H1 (cell line): ENCODE data around the gene DENND4A. TPM values are rescaled to one million over a fixed set of nuclear protein-coding genes. Genes with fewer than 3 reads are reported as not detected.

Source experiments
- CTCF ChIA-PET: fragments of 300-600 bp; sonication (Branson Sonifier 250); formaldehyde crosslinking; loops from one replicate; lab custom pipeline; 2021; ENCODE audit not compliant: partially characterized antibody; lab: Charles Lee
- POLR2A ChIA-PET: fragments of 300-600 bp; sonication (Branson Sonifier 250); formaldehyde crosslinking; loops from one replicate; lab custom pipeline; 2021; ENCODE audit warnings: inconsistent platforms; ENCODE audit not compliant: partially characterized antibody; lab: Charles Lee
- DNase-seq, 2 experiments: peaks; one replicate each; pipeline versions ENCODE4 v3.0.0 to v3.0.0-alpha.2; 2010 to 2022; ENCODE audit warnings: low spot score in 2 of 2, low read depth in 1 of 2, mixed read lengths in 1 of 2
- FAIRE-seq: peaks from 2 replicates; lab custom pipeline; 2011; peaks lifted over from hg19 to GRCh38; lab: Jason Lieb, UNC
- H2AFZ ChIP-seq: 2 replicates; pipeline ENCODE4 v1.8.1; 2012; ENCODE audit warnings: low read length, inconsistent platforms
- H2AK5ac ChIP-seq: 2 replicates; pipeline ENCODE4 v1.6.1; 2013; ENCODE audit warnings: low read depth, low read length
- H2BK120ac ChIP-seq: replicated peaks from 2 replicates; pipeline ENCODE3; 2013; ENCODE audit warnings: low read depth, low read length, inconsistent platforms
- H2BK12ac ChIP-seq: 2 replicates; pipeline ENCODE4 v1.6.1; 2013; ENCODE audit warnings: low read depth, low read length
- H2BK15ac ChIP-seq: 2 replicates; pipeline ENCODE4 v1.6.1; 2013; ENCODE audit warnings: low read length
- H2BK20ac ChIP-seq: 2 replicates; pipeline ENCODE4 v1.6.1; 2013; ENCODE audit warnings: low read length
- H2BK5ac ChIP-seq: 2 replicates; pipeline ENCODE4 v1.6.1; 2013; ENCODE audit warnings: low read depth, low read length
- H3K14ac ChIP-seq: 2 replicates; pipeline ENCODE4 v1.6.1; 2013; ENCODE audit warnings: inconsistent platforms; ENCODE audit not compliant: insufficient read length
- H3K18ac ChIP-seq: 2 replicates; pipeline ENCODE4 v1.6.1; 2013; ENCODE audit warnings: low read length; ENCODE audit errors: extremely low read depth
- H3K23ac ChIP-seq: 2 replicates; pipeline ENCODE4 v1.6.1; 2013; ENCODE audit warnings: inconsistent platforms; ENCODE audit not compliant: insufficient read length
- H3K23me2 ChIP-seq: 2 replicates; pipeline ENCODE4 v1.6.1; 2013; ENCODE audit warnings: low read depth, low read length
- H3K27ac ChIP-seq: 2 replicates; pipeline ENCODE4 v1.6.1; 2011; ENCODE audit warnings: low read depth, low read length, inconsistent platforms
- H3K27me3 ChIP-seq, 4 experiments: replicated peaks in 1 of 4; 1 replicate in 1 of 4; 2 replicates in 3 of 4; pipeline versions ENCODE4 v1.6.1 to v1.8.1; 2011 to 2013; ENCODE audit warnings: low read length in 3 of 4, mild to moderate bottlenecking in 3 of 4, inconsistent platforms in 2 of 4, mixed read lengths in 2 of 4, moderate library complexity in 1 of 4; ENCODE audit not compliant: control insufficient read depth in 3 of 4, insufficient read depth in 3 of 4; ENCODE audit errors: extremely low read depth in 1 of 4
- H3K36me3 ChIP-seq, 4 experiments: 2 replicates each; pipeline versions ENCODE4 v1.6.1 to v1.8.1; 2011 to 2013; ENCODE audit warnings: mild to moderate bottlenecking in 4 of 4, low read length in 3 of 4, moderate library complexity in 2 of 4, control low read depth in 1 of 4, inconsistent platforms in 1 of 4; ENCODE audit not compliant: insufficient read depth in 4 of 4, control insufficient read depth in 2 of 4
- H3K4ac ChIP-seq: replicated peaks from 2 replicates; pipeline ENCODE3; 2013; ENCODE audit warnings: low read length, low read depth, mixed read lengths, inconsistent platforms; ENCODE audit not compliant: insufficient read length
- H3K4me1 ChIP-seq, 4 experiments: replicated peaks in 1 of 4; 1 replicate in 1 of 4; 2 replicates in 3 of 4; pipeline versions ENCODE4 v1.6.1 to v1.8.1; 2011 to 2013; ENCODE audit warnings: low read length in 3 of 4, inconsistent platforms in 2 of 4, mixed read lengths in 1 of 4; ENCODE audit not compliant: insufficient read depth in 4 of 4, control insufficient read depth in 3 of 4
- H3K4me2 ChIP-seq, 2 experiments: 2 replicates each; pipeline versions ENCODE4 v1.6.1 to v1.8.1; 2011 to 2013; ENCODE audit warnings: low read depth in 2 of 2, low read length in 2 of 2, control low read depth in 1 of 2, inconsistent platforms in 1 of 2, mild to moderate bottlenecking in 1 of 2; ENCODE audit not compliant: insufficient read depth in 1 of 2
- H3K4me3 ChIP-seq, 4 experiments: fragments of 200-600, 300-600 bp in 1 of 4; sonication (generic), shearing (Covaris generic), sonication (Bioruptor Twin) in 1 of 4; 2 replicates each; pipeline versions ENCODE4 v1.5.1 to v1.8.1; 2011 to 2016; ENCODE audit warnings: low read length in 4 of 4, low read depth in 3 of 4, control low read depth in 2 of 4, inconsistent platforms in 2 of 4, mild to moderate bottlenecking in 2 of 4, mixed read lengths in 1 of 4, moderate library complexity in 1 of 4; ENCODE audit not compliant: insufficient read depth in 2 of 4; ENCODE audit errors: extremely low read depth in 1 of 4
- H3K56ac ChIP-seq: replicated peaks from 2 replicates; pipeline ENCODE3; 2013; ENCODE audit warnings: low read depth, mild to moderate bottlenecking, mixed read lengths, low read length, inconsistent platforms; ENCODE audit not compliant: insufficient read length
- H3K79me1 ChIP-seq: 2 replicates; pipeline ENCODE4 v1.6.1; 2013; ENCODE audit warnings: low read depth, low read length, control low read depth
- H3K79me2 ChIP-seq, 2 experiments: 2 replicates each; pipeline versions ENCODE4 v1.6.1 to v1.8.1; 2012 to 2013; ENCODE audit warnings: low read length in 2 of 2, mild to moderate bottlenecking in 2 of 2, inconsistent platforms in 1 of 2; ENCODE audit not compliant: insufficient read depth in 2 of 2, control insufficient read depth in 1 of 2
- H3K9ac ChIP-seq, 4 experiments: replicated peaks in 1 of 4; 1 replicate in 1 of 4; 2 replicates in 3 of 4; pipeline versions ENCODE4 v1.6.1 to v1.8.1; 2011 to 2013; ENCODE audit warnings: low read depth in 3 of 4, low read length in 3 of 4, control low read depth in 2 of 4, mild to moderate bottlenecking in 2 of 4, moderate library complexity in 2 of 4, inconsistent platforms in 1 of 4; ENCODE audit errors: extremely low read depth in 1 of 4
- H3K9me3 ChIP-seq, 2 experiments: 2 replicates each; pipeline versions ENCODE4 v1.6.1 to v1.8.1; 2012 to 2013; ENCODE audit warnings: mild to moderate bottlenecking in 2 of 2, moderate library complexity in 2 of 2, control low read depth in 1 of 2, inconsistent platforms in 1 of 2, low read depth in 1 of 2, low read length in 1 of 2, mixed read lengths in 1 of 2; ENCODE audit not compliant: insufficient read depth in 2 of 2
- H4K20me1 ChIP-seq, 2 experiments: replicated peaks in 1 of 2; 2 replicates each; pipeline versions ENCODE3 to v1.8.1; 2011 to 2013; ENCODE audit warnings: inconsistent platforms in 2 of 2, low read length in 2 of 2, mild to moderate bottlenecking in 1 of 2; ENCODE audit not compliant: insufficient read depth in 2 of 2, control insufficient read depth in 1 of 2
- H4K5ac ChIP-seq: 2 replicates; pipeline ENCODE4 v1.6.1; 2013; ENCODE audit warnings: low read length, low read depth, mixed read lengths, inconsistent platforms; ENCODE audit not compliant: insufficient read length
- H4K8ac ChIP-seq: 2 replicates; pipeline ENCODE4 v1.8.0; 2013; ENCODE audit warnings: mild to moderate bottlenecking, moderate library complexity, low read length, inconsistent platforms; ENCODE audit not compliant: insufficient read depth; ENCODE audit errors: extremely low read depth
- H4K91ac ChIP-seq: replicated peaks from 2 replicates; pipeline ENCODE3; 2013; ENCODE audit warnings: low read length, mixed read lengths, inconsistent platforms; ENCODE audit not compliant: insufficient read length
- BACH1 ChIP-seq: IDR thresholded peaks from 2 replicates; pipeline ENCODE4 v1.6.1; 2012; ENCODE audit warnings: low read length, improper control_type of control experiment
- CBX5 ChIP-seq: fragments of 300-800, 300-1000 bp; sonication (generic); IDR thresholded peaks from 2 replicates; pipeline ENCODE4 v1.7.1; 2016; ENCODE audit warnings: antibody characterized with exemption, low read length, low read depth
- JUN ChIP-seq: IDR thresholded peaks from 2 replicates; pipeline ENCODE4 v1.6.1; 2011; ENCODE audit warnings: low read depth, mild to moderate bottlenecking, improper control_type of control experiment, low read length
- KDM4A ChIP-seq: IDR thresholded peaks from one replicate; pipeline ENCODE4 v1.7.1; 2012; ENCODE audit warnings: low read depth, mild to moderate bottlenecking, moderate library complexity, low read length, inconsistent platforms; ENCODE audit not compliant: severe bottlenecking
- NRF1 ChIP-seq: IDR thresholded peaks from 2 replicates; pipeline ENCODE4 v1.6.1; 2011; ENCODE audit warnings: mild to moderate bottlenecking, low read depth, low read length, improper control_type of control experiment
- POLR2AphosphoS5 ChIP-seq: IDR thresholded peaks from 2 replicates; pipeline ENCODE4 v1.6.1; 2011; ENCODE audit warnings: low read depth, low read length
- SIN3A ChIP-seq, 2 experiments: IDR thresholded peaks in 1 of 2; conservative IDR thresholded peaks in 1 of 2; 2 replicates each; pipeline ENCODE4 v1.6.1; 2011 to 2012; ENCODE audit warnings: low read length in 2 of 2, improper control_type of control experiment in 1 of 2, low read depth in 1 of 2, mild to moderate bottlenecking in 1 of 2
- SP2 ChIP-seq: IDR thresholded peaks from 2 replicates; pipeline ENCODE4 v1.6.1; 2012; ENCODE audit warnings: mild to moderate bottlenecking, low read length, inconsistent platforms
- WGBS, 2 experiments: shearing (Covaris generic) in 1 of 2; methylation state at CpG; one replicate each; pipeline versions ENCODE4 v1.1.6 to v1.1.7; 2013 to 2015; ENCODE audit warnings: low lambda C conversion rate in 2 of 2, mixed read lengths in 2 of 2, inconsistent platforms in 1 of 2, low coverage in 1 of 2, missing lambda C conversion rate in 1 of 2; ENCODE audit not compliant: insufficient replicate concordance in 2 of 2, insufficient coverage in 1 of 2, insufficient read length in 1 of 2; ENCODE audit errors: extremely low coverage in 1 of 2, missing lambda C conversion rate in 1 of 2; 5-methylcytosine and 5-hydroxymethylcytosine counted together
- polyA plus RNA-seq, 7 experiments: library from polyadenylated mRNA; depleted of rRNA in 3 of 7; stranded (reverse) in 5 of 7; unstranded in 2 of 7; fragments of >200 nt in 5 of 7; fragments of 200-250 nt in 2 of 7; gene quantifications; 1 replicate in 5 of 7; 2 replicates in 1 of 7; 4 replicates in 1 of 7; pipeline versions ENCODE4 v1.2.1 to v1.2.3, GENCODE V29; 2011 to 2013; ENCODE audit warnings: missing spikeins in 2 of 7, mixed read lengths in 2 of 7
- total RNA-seq: library from RNA; stranded (reverse); fragmentation: NEBNext Ultra II Directional; extraction: Animal tissue kit (Norgen Biotek cat#: 25700); gene quantifications from 2 replicates; pipeline ENCODE4 v1.2.1, GENCODE V29; 2021

The DENND4A gene
- total and polyA plus RNA-seq, 2 of the 8 experiments (the other 6 are each of a cell fraction or from before 2014, with no cell fraction given), result 1.3 to 4.7 TPM

DNA sequence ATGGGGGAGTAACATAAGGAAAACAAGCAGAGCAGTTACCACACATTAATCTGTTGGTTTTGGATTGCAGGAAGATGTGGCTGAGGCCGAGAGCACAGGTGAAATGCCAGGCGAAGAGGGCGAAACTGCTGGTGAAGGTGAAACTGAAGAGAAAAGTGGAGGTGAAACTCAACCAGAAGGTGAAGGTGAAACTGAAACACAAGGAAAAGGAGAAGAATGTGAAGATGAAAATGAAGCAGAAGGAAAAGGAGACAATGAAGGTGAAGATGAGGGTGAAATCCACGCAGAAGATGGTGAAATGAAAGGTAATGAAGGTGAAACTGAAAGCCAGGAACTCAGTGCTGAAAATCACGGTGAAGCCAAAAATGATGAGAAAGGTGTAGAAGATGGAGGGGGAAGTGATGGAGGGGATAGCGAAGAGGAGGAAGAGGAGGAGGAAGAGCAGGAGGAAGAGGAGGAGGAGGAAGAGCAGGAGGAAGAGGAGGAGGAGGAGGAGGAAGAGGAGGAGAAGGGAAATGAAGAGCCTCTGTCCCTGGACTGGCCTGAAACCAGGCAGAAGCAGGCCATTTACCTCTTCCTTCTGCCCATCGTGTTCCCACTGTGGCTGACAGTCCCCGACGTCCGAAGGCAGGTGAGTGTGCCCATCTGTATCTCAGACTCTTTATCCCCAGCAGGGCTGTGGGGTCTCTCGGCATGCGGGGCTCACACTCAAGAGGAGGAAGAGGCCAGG lies 141.6 kb downstream of the DENND4A start:
- Histone ChIP-seq H3K9ac (no peak overlapping the region), H3K4ac (no peak overlapping the region), H3K27me3 (no peaks in the 10 kb centered on the region), H3K4me2 (no peak overlapping the region), H2BK120ac (no peak overlapping the region), H2AFZ (no peak overlapping the region), H4K91ac (no peak overlapping the region), H3K79me1 (no peaks in the 10 kb centered on the region), H3K27ac (no peak overlapping the region), H2BK15ac (no peak overlapping the region), H2AK5ac (no peak overlapping the region), H2BK20ac (no peak overlapping the region)
- POLR2A ChIA-PET, result no interaction called here
- FAIRE-seq, result no peak
- no peak for TF ChIP-seq BACH1
- no peak for TF ChIP-seq SIN3A (conservative IDR thresholded peaks at IDR 0.05 in 1 of 2, IDR thresholded peaks at IDR 0.05 in 1 of 2; ENCODE audit: low read depth in 1 of 2, low read length in 2 of 2)
- no peak for TF ChIP-seq JUN
- TF ChIP-seq POLR2AphosphoS5, result no peak
- no peak for TF ChIP-seq KDM4A
- no peak for TF ChIP-seq NRF1
- no peak for TF ChIP-seq SP2
- TF ChIP-seq CBX5, result no peak
- TF ChIP-seq, all 59 proteins: peak for 0
- CTCF ChIA-PET, result interaction anchor here (1.3 to 8.7 kb wide), 3 partner anchors 11 to 212 kb away, joined by 4 to 81 read pairs (median 4); no protein-coding TSS in a partner anchor
- DNase-seq, result no peak
- Histone ChIP-seq H3K36me3 (no peaks in the 10 kb centered on the region), H3K79me2 (no peaks in the 10 kb centered on the region), H4K20me1 (no peaks in the 10 kb centered on the region), H3K9me3 (no peaks in the 10 kb centered on the region), H3K23me2 (no peaks in the 10 kb centered on the region), H4K5ac (no peak overlapping the region), H2BK5ac (no peak overlapping the region), H3K4me1 (no peaks in the 10 kb centered on the region; a peak in 1 of 7 replicates), H4K8ac (no peak overlapping the region), H3K14ac (no peak overlapping the region), H3K18ac (no peak overlapping the region), H2BK12ac (no peak overlapping the region), H3K23ac (no peak overlapping the region), H3K56ac (no peak overlapping the region), H3K4me3 (no peak overlapping the region)
- 89 to 90% methylated on average over 1 to 12 of the region's 12 CpGs for WGBS, 2 experiments
